ENCODE results near the gene CUL4A.

GRCh38 chr13:113167575-113167974 lies 41.8 kb upstream of the CUL4A start:
- no peak for TF ChIP-seq CTCF (IDR thresholded peaks at IDR 0.05; ENCODE audit: extremely low read depth in 1 of 2, insufficient read depth in 1 of 2, low read depth in 1 of 2, low read length in 2 of 2)
- TF ChIP-seq POLR2A (IDR thresholded peaks at IDR 0.05; ENCODE audit: low read depth, low read length): no peak
- TF ChIP-seq EZH2 (IDR thresholded peaks at IDR 0.05; ENCODE audit: borderline replicate concordance, low read depth, low read length, severe bottlenecking): no peak
- TF ChIP-seq FOS (IDR thresholded peaks at IDR 0.05; ENCODE audit: borderline replicate concordance, insufficient read depth, low read length): no peak
- no peak for TF ChIP-seq POLR2AphosphoS5 (IDR thresholded peaks at IDR 0.05; ENCODE audit: insufficient read depth, low read depth, low read length)
- no peak for TF ChIP-seq MAX (IDR thresholded peaks at IDR 0.05; ENCODE audit: insufficient read depth, insufficient read length)
- no peak for TF ChIP-seq MYC (IDR thresholded peaks at IDR 0.05; ENCODE audit: low read depth, low read length)
- TF ChIP-seq JUN (IDR thresholded peaks at IDR 0.05; ENCODE audit: borderline replicate concordance, insufficient read depth, insufficient read length, low read depth): no peak
- no peak for TF ChIP-seq GATA2 (IDR thresholded peaks at IDR 0.05; ENCODE audit: insufficient read depth, insufficient read length, low read depth, low read length)

Measured in endothelial cell of umbilical vein (primary cell).